Liver (tissue), 3 donors: Measurements from ENCODE around the gene RETSAT.
A peak's percentile ranks its signal among the peaks of the same experiment; 100 is the strongest.

Experiments
- EGR1 ChIP-seq, 2 donors: IDR thresholded peaks; 2 replicates each; pipeline ENCODE4 v1.6.1; 2016 to 2018; ENCODE audit warnings: antibody characterized with exemption in 2 of 2, low read depth in 2 of 2
- GABPA ChIP-seq, 2 donors: IDR thresholded peaks in 1 of 2; conservative IDR thresholded peaks in 1 of 2; 2 replicates each; pipeline ENCODE4 v1.6.1; 2016; ENCODE audit warnings: antibody characterized with exemption in 2 of 2, mild to moderate bottlenecking in 1 of 2, moderate library complexity in 1 of 2
- HNF4G ChIP-seq: IDR thresholded peaks from 2 replicates; pipeline ENCODE4 v1.6.1; 2016; ENCODE audit warnings: antibody characterized with exemption
- JUND ChIP-seq, 2 donors: IDR thresholded peaks; 2 replicates each; pipeline ENCODE4 v1.6.1; 2016; ENCODE audit warnings: antibody characterized with exemption in 2 of 2
- RAD21 ChIP-seq, 2 donors: IDR thresholded peaks; 2 replicates each; pipeline ENCODE4 v1.6.1; 2016; ENCODE audit warnings: antibody characterized with exemption in 2 of 2, mild to moderate bottlenecking in 2 of 2
- RXRA ChIP-seq, 2 donors: IDR thresholded peaks; 2 replicates each; pipeline ENCODE4 v1.6.1; 2017 to 2018; ENCODE audit warnings: antibody characterized with exemption in 2 of 2, mild to moderate bottlenecking in 1 of 2
- SP1 ChIP-seq: IDR thresholded peaks from 2 replicates; pipeline ENCODE4 v1.6.1; 2018; ENCODE audit warnings: antibody characterized with exemption, mild to moderate bottlenecking
- TAF1 ChIP-seq: conservative IDR thresholded peaks from 2 replicates; pipeline ENCODE4 v1.6.1; 2016; ENCODE audit warnings: antibody characterized with exemption, mild to moderate bottlenecking
- YY1 ChIP-seq: IDR thresholded peaks from 2 replicates; pipeline ENCODE4 v1.6.1; 2016; ENCODE audit warnings: antibody characterized with exemption, mild to moderate bottlenecking
- TF ChIP-seq, protein P1 (sequence below): IDR thresholded peaks from 2 replicates; pipeline ENCODE4 v1.6.1; 2016; ENCODE audit warnings: antibody characterized with exemption
- TF ChIP-seq, protein P2 (sequence below): fragments of 150-350 bp; IDR thresholded peaks from 2 replicates; pipeline ENCODE4 v1.5.1; 2017; ENCODE audit warnings: improper control_type of control experiment, low read depth, low read length; ENCODE audit not compliant: missing input control
- TF ChIP-seq, protein P3 (sequence below): IDR thresholded peaks from 2 replicates; pipeline ENCODE4 v1.6.1; 2016; ENCODE audit warnings: antibody characterized with exemption, mild to moderate bottlenecking
- TF ChIP-seq, protein P4 (sequence below): IDR thresholded peaks from 2 replicates; pipeline ENCODE4 v1.6.1; 2016; ENCODE audit warnings: antibody characterized with exemption
- donor health status: healthy.
- donor health status: healthy.

DNA sequence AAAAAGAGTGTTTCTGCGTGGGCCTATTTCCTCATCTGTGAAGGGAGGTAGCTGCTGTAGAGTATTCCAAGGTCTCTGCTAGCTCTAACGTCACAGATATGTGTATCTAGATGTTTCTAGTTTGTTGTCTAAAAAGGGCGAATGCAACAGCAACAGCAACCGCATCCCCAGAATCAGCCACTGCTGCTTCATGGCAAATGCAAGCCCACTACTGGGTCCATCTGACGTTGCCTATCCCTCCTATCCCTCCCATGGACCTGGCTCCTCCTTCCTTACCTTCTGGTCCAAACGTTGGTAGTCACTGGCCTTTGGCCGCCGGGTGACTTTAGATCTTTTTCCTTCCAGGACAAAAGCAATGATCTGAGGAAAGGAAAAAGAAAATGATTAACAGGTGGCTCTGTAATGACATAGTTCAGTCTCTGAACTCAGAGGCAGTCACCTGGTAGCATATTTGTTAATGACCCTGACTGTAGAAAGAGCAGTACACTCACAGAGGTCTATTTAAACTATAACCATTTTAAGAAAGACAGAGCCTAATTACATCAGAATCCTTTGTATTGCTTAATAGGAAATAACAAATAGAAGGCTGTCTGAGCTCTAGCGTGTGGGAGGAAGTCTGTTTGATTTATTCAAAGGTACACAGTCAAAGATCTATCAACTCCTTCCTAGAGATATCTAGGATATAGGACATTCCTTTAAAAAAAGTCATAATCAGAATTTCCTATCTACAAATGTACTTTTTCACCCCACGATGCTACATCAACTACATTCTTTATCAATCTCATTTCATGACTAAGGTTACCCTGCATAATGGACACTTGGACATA lies 29.5 kb downstream of the RETSAT start:
- TF ChIP-seq HNF4G (peak; percentile 61), RAD21 (IDR thresholded peaks at IDR 0.05) (peak in 1 of 2 donors; percentile 38), JUND (IDR thresholded peaks at IDR 0.05) (peak; percentile 70 to 93), TAF1 (peak; percentile 88), GABPA (IDR thresholded peaks at IDR 0.05 in 1 of 2, conservative IDR thresholded peaks at IDR 0.05 in 1 of 2) (no peak), EGR1 (IDR thresholded peaks at IDR 0.05; ENCODE audit: low read depth in 2 of 2) (peak; percentile 51 to 85), SP1 (peak; percentile 96), RXRA (IDR thresholded peaks at IDR 0.05) (peak; percentile 82 to 96), YY1 (peak; percentile 83)
- TF ChIP-seq, protein P1, sequence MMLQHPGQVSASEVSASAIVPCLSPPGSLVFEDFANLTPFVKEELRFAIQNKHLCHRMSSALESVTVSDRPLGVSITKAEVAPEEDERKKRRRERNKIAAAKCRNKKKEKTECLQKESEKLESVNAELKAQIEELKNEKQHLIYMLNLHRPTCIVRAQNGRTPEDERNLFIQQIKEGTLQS = peak; percentile 73
- TF ChIP-seq, protein P2, sequence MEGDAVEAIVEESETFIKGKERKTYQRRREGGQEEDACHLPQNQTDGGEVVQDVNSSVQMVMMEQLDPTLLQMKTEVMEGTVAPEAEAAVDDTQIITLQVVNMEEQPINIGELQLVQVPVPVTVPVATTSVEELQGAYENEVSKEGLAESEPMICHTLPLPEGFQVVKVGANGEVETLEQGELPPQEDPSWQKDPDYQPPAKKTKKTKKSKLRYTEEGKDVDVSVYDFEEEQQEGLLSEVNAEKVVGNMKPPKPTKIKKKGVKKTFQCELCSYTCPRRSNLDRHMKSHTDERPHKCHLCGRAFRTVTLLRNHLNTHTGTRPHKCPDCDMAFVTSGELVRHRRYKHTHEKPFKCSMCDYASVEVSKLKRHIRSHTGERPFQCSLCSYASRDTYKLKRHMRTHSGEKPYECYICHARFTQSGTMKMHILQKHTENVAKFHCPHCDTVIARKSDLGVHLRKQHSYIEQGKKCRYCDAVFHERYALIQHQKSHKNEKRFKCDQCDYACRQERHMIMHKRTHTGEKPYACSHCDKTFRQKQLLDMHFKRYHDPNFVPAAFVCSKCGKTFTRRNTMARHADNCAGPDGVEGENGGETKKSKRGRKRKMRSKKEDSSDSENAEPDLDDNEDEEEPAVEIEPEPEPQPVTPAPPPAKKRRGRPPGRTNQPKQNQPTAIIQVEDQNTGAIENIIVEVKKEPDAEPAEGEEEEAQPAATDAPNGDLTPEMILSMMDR = no peak
- TF ChIP-seq, protein P3, sequence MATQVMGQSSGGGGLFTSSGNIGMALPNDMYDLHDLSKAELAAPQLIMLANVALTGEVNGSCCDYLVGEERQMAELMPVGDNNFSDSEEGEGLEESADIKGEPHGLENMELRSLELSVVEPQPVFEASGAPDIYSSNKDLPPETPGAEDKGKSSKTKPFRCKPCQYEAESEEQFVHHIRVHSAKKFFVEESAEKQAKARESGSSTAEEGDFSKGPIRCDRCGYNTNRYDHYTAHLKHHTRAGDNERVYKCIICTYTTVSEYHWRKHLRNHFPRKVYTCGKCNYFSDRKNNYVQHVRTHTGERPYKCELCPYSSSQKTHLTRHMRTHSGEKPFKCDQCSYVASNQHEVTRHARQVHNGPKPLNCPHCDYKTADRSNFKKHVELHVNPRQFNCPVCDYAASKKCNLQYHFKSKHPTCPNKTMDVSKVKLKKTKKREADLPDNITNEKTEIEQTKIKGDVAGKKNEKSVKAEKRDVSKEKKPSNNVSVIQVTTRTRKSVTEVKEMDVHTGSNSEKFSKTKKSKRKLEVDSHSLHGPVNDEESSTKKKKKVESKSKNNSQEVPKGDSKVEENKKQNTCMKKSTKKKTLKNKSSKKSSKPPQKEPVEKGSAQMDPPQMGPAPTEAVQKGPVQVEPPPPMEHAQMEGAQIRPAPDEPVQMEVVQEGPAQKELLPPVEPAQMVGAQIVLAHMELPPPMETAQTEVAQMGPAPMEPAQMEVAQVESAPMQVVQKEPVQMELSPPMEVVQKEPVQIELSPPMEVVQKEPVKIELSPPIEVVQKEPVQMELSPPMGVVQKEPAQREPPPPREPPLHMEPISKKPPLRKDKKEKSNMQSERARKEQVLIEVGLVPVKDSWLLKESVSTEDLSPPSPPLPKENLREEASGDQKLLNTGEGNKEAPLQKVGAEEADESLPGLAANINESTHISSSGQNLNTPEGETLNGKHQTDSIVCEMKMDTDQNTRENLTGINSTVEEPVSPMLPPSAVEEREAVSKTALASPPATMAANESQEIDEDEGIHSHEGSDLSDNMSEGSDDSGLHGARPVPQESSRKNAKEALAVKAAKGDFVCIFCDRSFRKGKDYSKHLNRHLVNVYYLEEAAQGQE = peak; percentile 83
- TF ChIP-seq, protein P4, sequence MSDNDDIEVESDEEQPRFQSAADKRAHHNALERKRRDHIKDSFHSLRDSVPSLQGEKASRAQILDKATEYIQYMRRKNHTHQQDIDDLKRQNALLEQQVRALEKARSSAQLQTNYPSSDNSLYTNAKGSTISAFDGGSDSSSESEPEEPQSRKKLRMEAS = peak; percentile 94
